Brain microvascular endothelial cell (primary cell): Measurements from ENCODE around the gene TNXB.
"Not testable (repeated sequence)": the region's sequence is repeated elsewhere in the genome, so short reads cannot be mapped to it uniquely, and the experiment has no call there.

ENCODE experiments used
- DNase-seq: peaks from one replicate; pipeline ENCODE4 v3.0.0-alpha.2; 2020
- H3K27ac ChIP-seq: fragments of 250-450 bp; sonication (Bioruptor Pico); 2 replicates; pipeline ENCODE4 v1.5.1; 2020; ENCODE audit warnings: mild to moderate bottlenecking, moderate library complexity
- H3K27me3 ChIP-seq: fragments of 250-450 bp; sonication (Bioruptor Pico); replicated peaks from 2 replicates; pipeline ENCODE4 v1.5.1; 2020; ENCODE audit warnings: mild to moderate bottlenecking
- H3K36me3 ChIP-seq: fragments of 250-450 bp; sonication (Bioruptor Pico); replicated peaks from 2 replicates; pipeline ENCODE4 v1.5.1; 2020; ENCODE audit warnings: mild to moderate bottlenecking
- H3K4me3 ChIP-seq: 2 replicates; pipeline ENCODE4 v1.5.1; 2011; ENCODE audit warnings: low read depth, mild to moderate bottlenecking, control low read depth, low read length, moderate library complexity
- CTCF ChIP-seq: IDR thresholded peaks from 2 replicates; pipeline ENCODE4 v1.5.1; 2011; ENCODE audit warnings: low read depth, mild to moderate bottlenecking, moderate library complexity, low read length, control low read depth, inconsistent platforms; ENCODE audit errors: missing control alignments
- in situ Hi-C: cut with HindIII; loops from 2 replicates; pipeline ENCODE4 v1.10.0; 2017; ENCODE audit warnings: low sequenced_read_pairs, low pct_ligation_motif_present

Gene TNXB

GRCh38 chr6:32149092-32149755 lies 40.1 kb upstream of the TNXB start:
- in situ Hi-C loops: no loop called here
- TF ChIP-seq CTCF: no peak
- no peak overlapping the region for H3K27ac ChIP-seq
- peak overlapping the region; percentile 24 for H3K4me3 ChIP-seq
- H3K36me3 ChIP-seq: no peaks in the 10 kb centered on the region
- H3K27me3 ChIP-seq: no peaks in the 10 kb centered on the region
- no peak for DNase-seq

- DNase-seq: peak; percentile 33
- in situ Hi-C loops: no loop called here
- no peaks in the 10 kb centered on the region for H3K36me3 ChIP-seq
- H3K27me3 ChIP-seq: no peaks in the 10 kb centered on the region
- no peak overlapping the region for H3K27ac ChIP-seq
- TF ChIP-seq CTCF: peak; percentile 39
- H3K4me3 ChIP-seq: peak overlapping the region; percentile 35
Measured at GRCh38 chr6:32148289-32149091, 39.4 kb upstream of the TNXB start.

GRCh38 chr6:32147401-32148132 lies 38.4 kb upstream of the TNXB start:
- Histone ChIP-seq H3K36me3 (no peaks in the 10 kb centered on the region), H3K4me3 (no peak overlapping the region), H3K27ac (no peak overlapping the region), H3K27me3 (no peaks in the 10 kb centered on the region)
- DNase-seq: no peak
- in situ Hi-C loops: no loop called here
- no peak for TF ChIP-seq CTCF

- no peak overlapping the region for H3K4me3 ChIP-seq
- no peak for DNase-seq
- no peaks in the 10 kb centered on the region for H3K36me3 ChIP-seq
- in situ Hi-C loops: no loop called here
- no peak for TF ChIP-seq CTCF
- H3K27ac ChIP-seq: no peak overlapping the region
- H3K27me3 ChIP-seq: no peaks in the 10 kb centered on the region
Measured at GRCh38 chr6:32146687-32147086, 37.5 kb upstream of the TNXB start.

GRCh38 chr6:32146287-32146686 lies 37.1 kb upstream of the TNXB start:
- Histone ChIP-seq H3K36me3 (no peaks in the 10 kb centered on the region), H3K4me3 (no peak overlapping the region), H3K27ac (no peak overlapping the region), H3K27me3 (no peaks in the 10 kb centered on the region)
- TF ChIP-seq CTCF: no peak
- DNase-seq: no peak
- in situ Hi-C loops: no loop called here

GRCh38 chr6:32144238-32144637 lies 35.1 kb upstream of the TNXB start:
- H3K36me3 ChIP-seq, H3K27ac ChIP-seq, DNase-seq, H3K4me3 ChIP-seq, H3K27me3 ChIP-seq, in situ Hi-C loops: not testable (repeated sequence)
